Activated naive CD8-positive, alpha-beta T cell treated with anti-CD3 and anti-CD28 coated beads, Interleukin-2, amount 50 U/mL, for 24 hours (primary cell): ENCODE data around the gene DNAJC5.
"Not testable (repeated sequence)": the region's sequence is repeated elsewhere in the genome, so short reads cannot be mapped to it uniquely, and the experiment has no call there.

Experiments used
- ATAC-seq: fragments of 150-1000 bp; cut with Tn5 transposase; one replicate; pipeline ENCODE4 v1.10.0; 2021
- DNase-seq: peaks from one replicate; pipeline ENCODE4 v3.0.0; 2021
- H3K27ac Mint-ChIP-seq: one replicate; pipeline ENCODE4 v1.8.0; 2021; ENCODE audit warnings: mild to moderate bottlenecking, mixed read lengths
- H3K27me3 Mint-ChIP-seq: one replicate; pipeline ENCODE4 v1.8.0; 2021; ENCODE audit warnings: mixed read lengths
- H3K36me3 Mint-ChIP-seq: one replicate; pipeline ENCODE4 v1.8.0; 2021; ENCODE audit warnings: low read depth, mixed read lengths
- H3K4me1 Mint-ChIP-seq: one replicate; pipeline ENCODE4 v1.8.0; 2021; ENCODE audit warnings: mixed read lengths
- H3K4me3 Mint-ChIP-seq: one replicate; pipeline ENCODE4 v1.8.0; 2021; ENCODE audit warnings: mild to moderate bottlenecking, moderate library complexity, mixed read lengths
- H3K9me3 Mint-ChIP-seq: one replicate; pipeline ENCODE4 v1.8.0; 2021; ENCODE audit warnings: mixed read lengths

The DNAJC5 gene

DNA sequence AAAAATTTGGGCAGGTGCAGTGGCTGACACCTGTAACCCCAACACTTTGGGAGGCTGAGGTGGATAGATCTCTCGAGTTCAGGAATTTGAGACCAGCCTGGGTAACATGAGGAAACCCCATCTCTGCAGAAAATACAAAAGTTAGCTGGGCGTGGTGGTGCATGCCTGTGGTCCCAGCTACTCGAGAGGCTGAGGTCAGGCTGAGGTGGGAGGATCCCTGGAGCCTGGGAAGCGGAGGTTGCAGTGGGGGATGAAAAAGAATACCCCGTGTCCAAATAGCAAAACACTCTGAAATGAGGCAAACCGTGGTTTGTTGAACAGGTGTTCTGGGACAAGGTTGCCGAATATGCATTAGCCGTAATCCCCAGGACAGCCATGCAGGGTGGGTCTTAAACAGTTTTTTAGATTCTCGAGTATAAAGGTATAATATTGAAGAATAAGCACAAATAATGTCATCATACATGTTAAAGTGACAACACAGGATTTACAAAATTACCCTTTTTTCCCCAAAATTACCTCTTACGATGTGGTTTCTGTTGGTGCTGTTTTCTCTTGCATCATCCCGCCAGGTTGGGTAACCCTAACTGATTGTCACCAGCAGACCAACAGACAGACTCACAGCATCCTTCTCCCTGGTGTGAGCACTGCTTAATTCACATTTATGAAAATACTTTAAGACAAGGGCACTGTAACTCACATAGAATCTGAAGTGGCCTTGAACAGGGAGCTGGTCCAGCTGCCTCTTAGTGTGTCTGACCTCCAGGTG is 9.1 kb downstream of the DNAJC5 start:
- Mint-ChIP-seq H3K4me3 (no peak overlapping the region), H3K27ac (peak overlapping the region; percentile 3)

DNA sequence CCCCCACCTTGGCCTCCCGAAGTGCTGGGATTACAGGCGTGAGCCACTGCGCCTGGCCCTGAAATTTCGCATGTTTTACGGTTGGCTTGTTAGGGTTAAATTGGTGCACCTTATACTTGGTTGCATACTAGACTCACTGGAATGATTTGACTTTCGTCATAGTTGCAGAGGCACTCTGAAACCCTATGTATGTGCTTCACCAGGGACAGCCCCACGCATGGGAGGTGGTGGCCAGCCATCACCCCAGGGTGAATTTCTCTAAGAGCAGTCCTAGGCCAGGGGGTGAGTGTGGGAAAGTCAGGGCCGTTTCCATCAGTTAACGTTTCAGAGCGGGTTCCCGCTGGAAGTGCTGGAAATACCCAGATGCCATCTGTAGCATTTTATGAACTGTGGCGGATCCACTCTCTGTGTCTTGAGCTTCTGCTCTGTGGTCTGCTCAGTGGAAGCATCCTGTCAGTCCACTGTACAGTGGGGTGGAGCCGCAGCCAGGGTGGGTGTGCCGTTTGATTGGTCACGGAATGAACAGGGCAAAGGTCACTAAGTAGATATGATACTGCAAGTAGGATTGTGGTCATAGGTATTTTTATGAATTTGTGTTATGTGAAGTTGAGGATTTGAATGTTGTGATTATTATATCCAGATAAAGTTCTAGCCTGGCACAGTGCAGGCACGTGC is 13.2 kb downstream of the DNAJC5 start:
- Mint-ChIP-seq H3K4me1 (peaks cover 43% of the 10 kb centered on the region), H3K27ac (no peak overlapping the region), H3K36me3 (peaks cover 8% of the 10 kb centered on the region), H3K9me3 (no peaks in the 10 kb centered on the region), H3K4me3 (no peak overlapping the region), H3K27me3 (no peaks in the 10 kb centered on the region)
- ATAC-seq (peak; percentile 30), DNase-seq (no peak)

More for the DNA sequence above, 9.1 kb downstream of the DNAJC5 start:
- ATAC-seq: no peak
- no peaks in the 10 kb centered on the region for H3K9me3 Mint-ChIP-seq
- peaks cover 13% of the 10 kb centered on the region for H3K36me3 Mint-ChIP-seq
- H3K27me3 Mint-ChIP-seq: no peaks in the 10 kb centered on the region
- H3K4me1 Mint-ChIP-seq: peaks cover 51% of the 10 kb centered on the region
- DNase-seq: no peak

DNA sequence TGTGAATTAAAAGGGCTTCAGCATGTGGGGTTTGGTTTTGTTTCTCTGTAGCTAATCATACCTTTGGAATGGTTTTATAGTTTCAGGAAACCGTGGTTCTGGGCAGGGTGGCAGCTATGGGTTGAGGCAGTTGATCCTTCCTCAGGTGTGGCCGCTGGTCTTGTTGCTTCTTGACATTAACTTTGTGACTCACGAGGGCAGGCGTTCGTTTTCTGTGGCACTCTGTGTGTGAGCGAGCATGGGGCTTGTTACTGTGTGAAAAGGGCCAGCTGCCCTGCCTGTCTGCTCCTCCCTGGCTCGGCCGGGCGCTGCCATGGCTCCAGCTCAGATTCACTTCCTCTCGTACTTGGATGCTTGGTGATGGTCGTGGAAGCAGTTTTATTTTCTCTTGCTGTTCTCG is 16.2 kb downstream of the DNAJC5 start:
- Mint-ChIP-seq H3K9me3 (no peaks in the 10 kb centered on the region), H3K36me3 (peaks cover 19% of the 10 kb centered on the region), H3K4me3 (no peak overlapping the region), H3K27ac (peak overlapping the region; percentile 11), H3K27me3 (no peaks in the 10 kb centered on the region), H3K4me1 (peaks cover 34% of the 10 kb centered on the region)
- ATAC-seq (peak; percentile 22), DNase-seq (no peak)

DNA sequence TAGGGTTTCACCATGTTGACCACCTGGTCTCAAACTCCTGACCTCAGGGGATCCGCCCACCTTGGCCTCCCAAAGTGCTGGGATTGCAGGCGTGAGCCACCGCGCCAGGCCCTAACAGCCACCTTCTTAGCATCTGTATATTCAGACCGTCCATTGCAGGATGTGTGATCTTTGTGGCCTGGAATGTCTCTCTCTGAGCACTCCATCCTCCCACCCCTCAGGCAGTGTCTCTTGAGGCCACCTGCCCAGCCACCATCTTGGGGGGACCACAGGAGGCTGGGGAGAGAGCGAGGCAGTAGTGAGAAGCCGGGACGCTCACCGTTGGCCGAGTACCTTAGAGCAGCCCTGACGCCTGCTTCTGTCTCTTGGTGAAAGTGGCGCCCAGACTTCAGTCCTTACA is 18.8 kb downstream of the DNAJC5 start:
- no peak overlapping the region for H3K27ac Mint-ChIP-seq
- DNase-seq (no peak), ATAC-seq (no peak)
- peaks cover 30% of the 10 kb centered on the region for H3K4me1 Mint-ChIP-seq
- H3K36me3 Mint-ChIP-seq: peaks cover 21% of the 10 kb centered on the region
- H3K27me3 Mint-ChIP-seq: no peaks in the 10 kb centered on the region
- H3K4me3 Mint-ChIP-seq: no peak overlapping the region
- H3K9me3 Mint-ChIP-seq: no peaks in the 10 kb centered on the region

DNA sequence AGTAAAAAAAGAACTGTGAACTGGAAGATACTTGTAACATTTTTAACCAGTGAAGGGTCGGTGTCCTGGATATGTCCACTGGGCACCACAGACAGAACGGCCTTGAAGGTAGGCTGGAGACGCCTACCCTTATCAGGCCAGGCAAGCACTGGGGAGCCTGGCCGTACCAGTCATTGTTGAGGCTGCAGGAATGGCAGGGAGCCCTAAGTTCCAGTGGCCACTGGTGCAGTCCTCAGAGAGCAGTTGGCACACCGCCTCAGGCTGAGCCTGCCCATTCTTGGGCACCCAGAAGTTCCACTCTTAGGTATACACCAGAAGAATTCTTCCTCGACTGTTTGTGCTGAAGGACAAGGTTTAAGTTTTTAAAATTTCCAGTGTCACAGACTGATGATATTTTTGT is 20.5 kb downstream of the DNAJC5 start:
- Mint-ChIP-seq H3K27ac (no peak overlapping the region), H3K9me3 (no peaks in the 10 kb centered on the region), H3K27me3 (no peaks in the 10 kb centered on the region), H3K4me3 (no peak overlapping the region), H3K36me3 (peaks cover 20% of the 10 kb centered on the region), H3K4me1 (peaks cover 22% of the 10 kb centered on the region)
- ATAC-seq (no peak), DNase-seq (no peak)

DNA sequence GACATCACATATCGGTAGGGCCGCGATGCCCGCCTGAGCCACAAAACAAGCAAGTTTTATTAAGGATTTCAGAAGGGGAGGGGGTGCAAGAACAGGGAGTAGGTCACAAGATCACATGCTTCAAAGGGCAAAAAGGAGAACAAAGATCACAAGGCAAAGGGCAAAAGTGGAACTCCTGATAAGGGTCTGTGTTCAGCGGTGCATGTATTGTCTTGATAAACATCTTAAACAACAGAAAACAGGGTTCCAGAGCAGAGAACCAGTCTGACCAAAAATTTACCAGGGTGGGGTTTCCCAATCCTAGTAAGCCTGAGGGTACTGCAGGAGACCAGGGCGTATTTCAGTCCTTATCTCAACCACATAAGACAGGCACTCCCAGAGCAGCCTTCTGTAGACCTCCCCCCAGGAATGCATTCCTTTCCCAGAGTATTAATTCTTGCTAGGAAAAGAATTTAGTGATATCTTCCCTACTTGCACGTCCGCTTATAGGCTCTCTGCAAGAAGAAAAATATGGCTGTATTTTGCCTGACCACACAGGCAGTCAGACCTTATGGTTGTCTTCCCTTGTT is 21.5 kb downstream of the DNAJC5 start:
- H3K9me3 Mint-ChIP-seq, H3K4me3 Mint-ChIP-seq, H3K27me3 Mint-ChIP-seq, DNase-seq, ATAC-seq, H3K27ac Mint-ChIP-seq: not testable (repeated sequence)
- H3K36me3 Mint-ChIP-seq: peaks cover 17% of the 10 kb centered on the region
- peaks cover 13% of the 10 kb centered on the region for H3K4me1 Mint-ChIP-seq

DNA sequence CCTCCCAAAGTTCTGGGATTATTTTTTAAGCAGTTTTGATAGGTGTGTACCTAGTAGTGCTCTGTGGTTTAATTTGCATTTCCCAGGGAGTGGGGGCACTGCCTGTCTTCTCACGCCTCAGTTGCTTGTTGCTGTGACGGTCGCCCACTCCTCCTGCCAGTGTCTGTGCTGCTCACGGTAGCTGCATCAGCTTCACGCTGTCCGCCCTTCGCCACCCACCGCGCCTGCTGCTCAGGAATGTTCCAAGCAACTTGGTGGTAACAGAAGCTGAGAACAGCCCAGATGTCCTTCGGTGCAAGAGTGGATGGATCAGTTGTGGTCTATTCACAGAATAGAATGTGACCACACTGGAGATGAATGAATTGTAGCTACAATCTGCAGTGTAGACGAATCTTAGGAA is 22.9 kb downstream of the DNAJC5 start:
- Mint-ChIP-seq H3K9me3 (no peaks in the 10 kb centered on the region), H3K4me1 (peaks cover 11% of the 10 kb centered on the region), H3K27ac (no peak overlapping the region), H3K27me3 (no peaks in the 10 kb centered on the region), H3K4me3 (no peak overlapping the region), H3K36me3 (peaks cover 17% of the 10 kb centered on the region)
- DNase-seq (no peak), ATAC-seq (no peak)

DNA sequence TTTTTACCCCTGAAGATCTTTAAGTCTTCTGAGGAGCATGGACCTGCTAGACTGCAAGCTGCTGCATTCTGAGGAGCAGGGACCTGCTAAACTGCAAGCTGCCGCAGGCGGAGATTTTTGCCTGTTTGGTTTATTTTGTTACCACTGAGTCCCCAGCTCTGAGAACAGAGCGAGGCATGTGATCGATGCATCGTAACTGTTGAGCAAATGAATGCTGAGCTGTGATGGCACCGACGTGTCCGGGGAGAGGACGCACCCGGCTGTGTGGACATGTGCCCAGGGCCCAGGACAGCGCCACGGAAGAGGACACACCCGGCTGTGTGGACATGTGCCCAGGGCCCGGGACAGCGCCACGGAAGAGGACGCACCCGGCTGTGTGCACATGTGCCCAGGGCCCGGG is 24.2 kb downstream of the DNAJC5 start:
- no peaks in the 10 kb centered on the region for H3K9me3 Mint-ChIP-seq
- ATAC-seq (no peak), DNase-seq (no peak)
- peaks cover 17% of the 10 kb centered on the region for H3K36me3 Mint-ChIP-seq
- H3K27me3 Mint-ChIP-seq: no peaks in the 10 kb centered on the region
- H3K4me1 Mint-ChIP-seq: peaks cover 7% of the 10 kb centered on the region
- H3K4me3 Mint-ChIP-seq: no peak overlapping the region
- H3K27ac Mint-ChIP-seq: no peak overlapping the region

DNA sequence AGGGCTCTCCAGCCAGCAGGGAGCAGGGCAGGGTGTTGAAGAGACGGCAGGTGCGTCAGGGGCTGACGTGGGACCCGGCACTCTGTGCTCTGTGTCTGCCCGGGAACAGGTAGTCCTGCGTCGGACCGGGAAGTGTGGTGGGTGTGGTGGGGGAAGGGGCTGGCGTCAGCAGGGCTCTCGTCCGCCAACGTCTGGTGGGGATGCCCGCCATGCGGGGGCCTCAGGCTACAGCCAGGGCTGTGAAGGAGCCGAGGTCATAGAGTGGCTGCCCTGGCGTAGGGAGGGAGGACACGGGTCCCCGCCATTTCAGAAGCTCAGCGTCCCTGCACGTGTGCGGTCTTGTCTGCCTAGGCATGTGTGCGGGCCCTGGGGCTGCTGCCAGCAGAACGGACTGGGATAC is 25.3 kb downstream of the DNAJC5 start:
- ATAC-seq (no peak), DNase-seq (no peak)
- no peaks in the 10 kb centered on the region for H3K27me3 Mint-ChIP-seq
- H3K4me1 Mint-ChIP-seq: peaks cover 9% of the 10 kb centered on the region
- H3K27ac Mint-ChIP-seq: no peak overlapping the region
- H3K36me3 Mint-ChIP-seq: peaks cover 10% of the 10 kb centered on the region
- H3K9me3 Mint-ChIP-seq: no peaks in the 10 kb centered on the region
- no peak overlapping the region for H3K4me3 Mint-ChIP-seq

DNA sequence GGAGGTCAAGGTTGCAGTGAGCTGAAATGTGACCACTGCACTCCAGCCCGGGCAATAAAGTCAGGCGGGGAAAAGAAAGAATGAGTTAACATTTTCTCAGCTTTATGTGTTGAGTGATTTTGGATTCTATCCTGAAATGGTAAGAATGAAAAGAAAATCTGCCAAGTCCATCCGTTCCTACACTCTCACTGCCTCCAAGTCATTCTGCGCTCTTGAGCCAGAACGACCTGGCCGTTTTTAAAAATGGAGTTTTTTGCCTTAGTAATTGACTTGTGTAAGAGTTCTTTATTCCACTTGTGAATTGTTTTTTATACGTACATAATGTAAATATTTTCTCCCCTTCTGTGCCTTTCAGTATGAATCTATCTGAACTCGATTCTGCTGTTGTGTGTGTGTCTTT is 28.7 kb downstream of the DNAJC5 start:
- ATAC-seq (no peak), DNase-seq (no peak)
- peaks cover 6% of the 10 kb centered on the region for H3K4me1 Mint-ChIP-seq
- no peaks in the 10 kb centered on the region for H3K9me3 Mint-ChIP-seq
- no peak overlapping the region for H3K27ac Mint-ChIP-seq
- H3K4me3 Mint-ChIP-seq: no peak overlapping the region
- H3K36me3 Mint-ChIP-seq: peaks cover 18% of the 10 kb centered on the region
- no peaks in the 10 kb centered on the region for H3K27me3 Mint-ChIP-seq

DNA sequence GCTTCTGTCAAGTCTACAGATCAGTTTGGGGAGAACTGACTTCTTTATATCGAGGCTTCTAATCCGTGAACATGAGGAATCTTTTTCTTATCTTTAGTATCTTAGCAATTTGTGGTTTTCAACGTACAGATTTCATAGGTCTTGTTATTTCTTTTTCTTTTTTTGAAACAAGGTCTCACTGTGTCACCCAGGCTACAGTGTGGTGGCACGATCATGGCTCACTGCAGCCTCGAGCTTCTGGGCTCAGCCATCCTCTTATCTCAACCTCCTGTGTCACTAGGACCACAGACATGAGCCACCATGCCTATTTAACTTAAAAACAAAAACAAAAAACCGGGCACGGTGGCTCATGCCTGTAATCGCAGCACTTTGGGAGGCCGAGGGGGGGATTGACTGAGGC is 29.3 kb downstream of the DNAJC5 start:
- Mint-ChIP-seq H3K9me3 (no peaks in the 10 kb centered on the region), H3K27ac (no peak overlapping the region), H3K36me3 (peaks cover 20% of the 10 kb centered on the region), H3K4me3 (no peak overlapping the region), H3K4me1 (peaks cover 6% of the 10 kb centered on the region), H3K27me3 (no peaks in the 10 kb centered on the region)
- no peak for ATAC-seq
- no peak for DNase-seq

DNA sequence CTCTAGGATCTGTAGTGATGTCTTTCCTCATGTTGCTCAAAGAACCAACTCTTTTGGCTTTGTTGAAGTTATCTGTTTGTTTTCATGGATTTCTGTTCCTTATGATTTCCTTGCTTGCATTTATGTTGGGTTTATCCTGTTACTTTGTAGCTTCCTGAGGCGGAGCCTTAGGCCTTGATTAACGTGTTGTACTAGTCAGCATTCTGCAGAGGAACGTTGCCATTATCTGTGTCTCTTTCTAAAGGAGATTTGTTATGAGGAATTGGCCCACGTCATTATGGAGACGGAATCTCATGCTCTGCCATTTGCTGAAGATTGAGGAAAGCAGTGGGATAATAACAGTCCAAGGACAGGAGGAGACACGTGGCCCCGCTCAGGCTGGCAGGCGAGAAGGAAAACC is 31.4 kb downstream of the DNAJC5 start:
- Mint-ChIP-seq H3K27ac (no peak overlapping the region), H3K4me1 (peaks cover 6% of the 10 kb centered on the region), H3K9me3 (no peaks in the 10 kb centered on the region), H3K4me3 (no peak overlapping the region), H3K27me3 (no peaks in the 10 kb centered on the region), H3K36me3 (peaks cover 27% of the 10 kb centered on the region)
- ATAC-seq (no peak), DNase-seq (no peak)

DNA sequence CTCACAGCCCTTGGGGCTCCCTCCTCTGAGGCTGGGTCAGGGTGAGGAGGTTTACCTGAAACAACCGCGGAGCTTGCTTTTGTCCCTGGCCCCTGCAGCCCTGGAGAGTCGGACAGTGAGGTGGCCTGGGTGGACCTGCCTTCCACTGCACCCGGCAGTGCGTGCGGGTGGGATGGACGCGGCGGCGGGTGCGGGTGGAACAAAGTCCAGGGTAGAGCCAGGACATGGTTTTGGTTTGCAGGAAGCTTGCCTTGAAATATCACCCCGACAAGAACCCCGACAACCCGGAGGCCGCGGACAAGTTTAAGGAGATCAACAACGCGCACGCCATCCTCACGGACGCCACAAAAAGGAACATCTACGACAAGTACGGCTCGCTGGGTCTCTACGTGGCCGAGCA is 34.1 kb downstream of the DNAJC5 start:
- ATAC-seq (no peak), DNase-seq (no peak)
- Mint-ChIP-seq H3K4me1 (peaks cover 6% of the 10 kb centered on the region), H3K27ac (no peak overlapping the region), H3K4me3 (no peak overlapping the region), H3K36me3 (peaks cover 34% of the 10 kb centered on the region), H3K9me3 (no peaks in the 10 kb centered on the region), H3K27me3 (no peaks in the 10 kb centered on the region)

DNA sequence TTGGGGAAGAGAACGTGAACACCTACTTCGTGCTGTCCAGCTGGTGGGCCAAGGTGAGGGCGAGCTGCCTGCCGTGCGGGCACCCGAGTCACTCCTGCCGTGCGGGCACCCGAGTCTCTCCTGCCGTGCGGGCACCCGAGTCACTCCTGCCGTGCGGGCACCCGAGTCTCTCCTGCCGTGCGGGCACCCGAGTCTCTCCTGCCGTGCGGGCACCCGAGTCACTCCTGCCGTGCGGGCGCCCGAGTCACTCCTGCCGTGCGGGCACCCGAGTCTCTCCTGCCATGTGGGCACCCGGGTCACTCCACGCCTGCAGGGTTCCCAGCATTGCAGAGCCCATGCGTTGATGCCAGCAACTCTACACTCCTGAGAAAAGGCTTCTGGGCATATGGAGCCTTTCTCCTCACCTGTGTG is 34.6 kb downstream of the DNAJC5 start:
- not testable (repeated sequence) for DNase-seq, ATAC-seq, H3K4me1 Mint-ChIP-seq, H3K4me3 Mint-ChIP-seq, H3K27me3 Mint-ChIP-seq, H3K9me3 Mint-ChIP-seq, H3K27ac Mint-ChIP-seq
- H3K36me3 Mint-ChIP-seq: peaks cover 34% of the 10 kb centered on the region

DNA sequence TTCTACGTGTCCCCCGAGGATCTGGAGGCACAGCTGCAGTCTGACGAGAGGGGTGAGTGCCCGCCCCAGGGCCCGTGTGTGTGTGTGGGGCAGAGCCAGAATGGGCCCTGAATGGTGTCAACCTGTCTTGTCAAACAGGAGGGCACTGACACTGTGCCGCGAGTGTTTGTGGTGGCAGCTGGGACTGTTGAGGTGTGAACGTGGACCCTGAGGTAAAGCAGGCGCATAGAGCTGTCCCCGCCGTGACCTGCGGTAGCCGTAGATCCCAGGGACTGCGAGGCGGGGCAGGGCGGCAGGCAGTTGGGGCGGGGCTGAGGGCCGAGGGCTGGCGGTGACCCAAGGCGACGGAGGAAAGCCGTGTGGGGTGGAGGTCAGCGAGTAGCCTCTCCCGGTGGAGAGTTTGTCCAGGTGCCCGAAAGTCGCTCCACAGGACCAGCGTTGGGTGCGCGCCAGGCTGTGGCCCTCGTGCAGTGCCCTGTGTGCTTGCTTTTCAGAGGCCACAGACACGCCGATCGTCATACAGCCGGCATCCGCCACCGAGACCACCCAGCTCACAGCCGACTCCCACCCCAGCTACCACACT is 36.1 kb downstream of the DNAJC5 start:
- Mint-ChIP-seq H3K27me3 (no peaks in the 10 kb centered on the region), H3K36me3 (peaks cover 36% of the 10 kb centered on the region), H3K9me3 (no peaks in the 10 kb centered on the region), H3K27ac (no peak overlapping the region), H3K4me1 (peaks cover 4% of the 10 kb centered on the region), H3K4me3 (no peak overlapping the region)
- DNase-seq (no peak), ATAC-seq (no peak)
